Hypothalamus (tissue), 51 donors: ENCODE data around the gene ZNF677.

ENCODE experiments used
- DNase-seq, 51 donors: peaks; one replicate each; lab custom pipeline; 2025; lab: John Stamatoyannopoulos, UW

ZNF677 gene

DNA sequence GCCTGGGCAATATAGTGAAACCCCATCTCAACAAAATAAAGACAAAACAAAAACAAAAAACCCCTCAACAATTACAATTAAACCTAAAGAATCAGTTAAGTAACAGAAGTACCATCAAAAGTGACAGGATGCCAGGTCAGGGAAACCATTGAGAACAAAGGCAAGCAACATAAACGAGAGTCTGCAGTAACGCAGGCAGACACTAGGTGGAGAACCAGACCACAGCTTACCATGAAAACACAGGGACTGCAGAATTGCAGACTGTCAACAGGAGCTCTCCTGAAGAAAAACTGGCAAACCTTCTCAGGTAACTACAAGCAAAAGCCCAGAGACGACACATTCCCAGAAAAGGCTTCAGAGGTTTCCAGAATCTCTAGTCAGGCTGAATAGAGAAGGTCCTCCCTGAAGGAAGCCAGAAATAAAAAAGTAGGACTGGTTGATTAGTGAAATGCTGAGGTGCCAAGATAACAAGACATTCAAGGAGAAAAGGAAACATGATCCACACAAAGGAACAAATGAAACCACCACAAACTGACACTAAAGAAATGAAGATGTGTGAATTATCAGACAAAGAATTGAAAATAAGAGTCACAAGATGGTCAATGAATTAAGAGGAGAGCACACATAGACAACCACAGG lies 59.3 kb downstream of the ZNF677 start:
- DNase-seq = peak in 44 of 51 donors; percentile 1 to 81 (median 52)

DNA sequence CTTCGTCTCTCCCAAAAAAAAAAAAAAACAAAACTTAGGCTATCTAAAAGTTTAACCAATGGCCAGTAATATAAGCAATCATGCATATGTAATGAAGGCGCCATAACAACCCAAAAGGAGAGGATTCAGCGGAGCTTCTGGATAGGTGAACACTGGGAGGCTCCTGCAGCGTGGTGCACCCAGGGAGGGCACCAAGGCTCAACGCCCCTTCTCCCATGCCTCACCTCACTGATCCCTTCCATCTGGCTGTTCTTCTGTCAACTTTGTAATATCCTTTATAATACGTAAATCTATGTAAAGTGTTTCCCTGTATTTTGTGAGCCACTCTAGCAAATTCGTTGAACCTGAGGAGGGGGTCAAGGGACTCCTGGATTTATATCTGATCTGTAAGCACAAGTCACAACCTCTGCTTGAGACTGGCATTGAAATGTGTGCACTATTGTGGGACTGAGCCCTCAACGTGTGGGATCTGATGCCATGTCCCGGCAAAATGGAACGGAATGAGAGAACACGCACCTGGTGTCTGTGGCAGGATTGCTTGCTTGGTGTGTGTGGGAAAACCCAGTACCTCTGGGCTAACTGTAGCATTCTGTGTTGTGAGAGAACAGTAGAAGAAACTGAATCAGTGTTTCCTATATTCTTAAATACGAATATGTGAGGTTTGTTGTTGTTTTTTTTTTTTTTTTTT lies 61.0 kb downstream of the ZNF677 start:
- no peak for DNase-seq

DNA sequence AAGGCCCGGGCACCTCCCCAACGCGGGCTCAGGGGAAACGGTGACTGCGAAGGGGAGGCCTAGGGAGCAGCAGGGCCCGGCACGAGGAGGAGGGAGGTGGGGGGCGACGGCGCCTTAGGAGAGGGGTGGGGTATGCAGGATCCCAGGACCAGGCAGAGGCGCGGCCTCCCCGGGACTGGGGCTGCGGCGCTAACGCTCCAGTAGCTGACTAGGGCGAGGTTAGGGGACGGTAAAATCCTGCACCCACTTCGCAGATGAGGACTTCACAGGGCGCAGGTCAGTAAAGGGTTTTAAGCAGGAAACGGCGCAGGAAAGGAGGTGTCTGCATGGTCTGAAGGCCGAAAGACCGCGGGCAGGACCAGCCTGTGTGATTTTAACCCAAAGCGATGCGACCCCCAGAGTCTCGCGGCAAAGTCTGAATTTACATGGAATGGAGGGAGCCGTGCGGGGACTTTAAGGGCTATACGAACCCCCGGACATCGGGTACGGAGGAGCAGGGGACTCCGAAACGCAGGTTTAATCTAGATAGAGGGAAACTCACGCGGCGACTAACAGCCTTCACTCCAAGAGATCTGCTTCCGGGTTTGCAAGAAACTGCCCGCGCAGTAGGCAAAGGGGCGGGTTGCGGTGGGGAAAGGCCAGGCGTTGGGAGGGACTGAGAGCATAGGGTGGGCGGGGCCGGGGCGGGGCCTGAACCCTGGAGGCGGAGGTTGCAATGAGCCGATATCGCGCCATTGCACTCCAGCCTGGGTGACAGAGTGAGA lies 61.7 kb downstream of the ZNF677 start, which contains the start of gene ZNF665:
Gene ZNF665, minus strand, starts transcription at position 588 of the 764 bp plus-strand sequence. CDS start 10,460 bp downstream, outside the sequence.
- DNase-seq = peak; percentile 11 to 96 (median 81)

DNA sequence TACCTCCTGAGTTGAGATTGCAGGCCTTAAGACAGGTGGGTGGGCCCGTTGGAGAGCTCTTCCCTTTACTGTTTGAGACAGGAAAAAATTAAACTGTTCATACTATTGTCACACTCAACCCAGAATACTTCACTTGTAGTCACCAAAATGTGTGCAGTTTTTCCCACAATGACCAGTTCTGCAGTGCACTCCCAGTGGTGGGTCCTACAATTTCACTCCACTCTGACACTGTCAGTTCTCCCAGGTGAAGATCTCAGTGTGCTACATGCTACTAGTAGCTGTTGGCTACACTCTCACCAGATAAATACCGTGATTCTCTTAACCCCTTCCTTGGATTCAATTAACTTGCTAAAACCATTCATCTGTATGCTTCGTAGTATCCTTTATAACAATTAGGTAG lies 64.4 kb downstream of the ZNF677 start:
- DNase-seq = no peak

DNA sequence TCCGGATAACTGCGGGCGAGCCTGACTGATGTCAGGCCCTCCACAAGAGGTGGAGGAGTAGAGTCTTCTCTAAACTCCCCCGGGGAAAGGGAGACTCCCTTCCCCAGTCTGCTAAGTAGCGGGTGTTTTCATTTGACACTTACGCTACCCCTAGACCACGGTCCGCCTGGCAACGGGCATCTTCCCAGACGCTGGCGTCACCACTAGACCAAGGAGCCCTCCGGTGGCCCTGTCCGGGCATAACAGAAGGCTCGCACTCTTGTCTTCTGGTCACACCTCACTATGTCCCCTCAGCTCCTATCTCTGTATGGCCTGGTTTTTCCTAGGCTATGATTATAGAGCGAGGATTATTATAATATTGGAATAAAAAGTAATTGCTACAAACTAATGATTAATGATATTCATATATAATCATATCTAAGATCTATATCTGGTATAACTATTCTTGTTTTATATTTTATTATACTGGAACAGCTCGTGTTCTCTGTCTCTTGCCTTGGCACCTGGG lies 64.9 kb downstream of the ZNF677 start:
- peak in 10 of 51 donors; percentile 2 to 47 (median 12) for DNase-seq
